ENCODE data around the gene REX1BD. TPM values are rescaled to one million over a fixed set of nuclear protein-coding genes. Genes with fewer than 3 reads are reported as not detected.

The REX1BD gene
- total and polyA plus RNA-seq, 2 of the 13 experiments (the other 11 are each of a cell fraction or from before 2014, with no cell fraction given): 7.5 to 25.4 TPM

DNA sequence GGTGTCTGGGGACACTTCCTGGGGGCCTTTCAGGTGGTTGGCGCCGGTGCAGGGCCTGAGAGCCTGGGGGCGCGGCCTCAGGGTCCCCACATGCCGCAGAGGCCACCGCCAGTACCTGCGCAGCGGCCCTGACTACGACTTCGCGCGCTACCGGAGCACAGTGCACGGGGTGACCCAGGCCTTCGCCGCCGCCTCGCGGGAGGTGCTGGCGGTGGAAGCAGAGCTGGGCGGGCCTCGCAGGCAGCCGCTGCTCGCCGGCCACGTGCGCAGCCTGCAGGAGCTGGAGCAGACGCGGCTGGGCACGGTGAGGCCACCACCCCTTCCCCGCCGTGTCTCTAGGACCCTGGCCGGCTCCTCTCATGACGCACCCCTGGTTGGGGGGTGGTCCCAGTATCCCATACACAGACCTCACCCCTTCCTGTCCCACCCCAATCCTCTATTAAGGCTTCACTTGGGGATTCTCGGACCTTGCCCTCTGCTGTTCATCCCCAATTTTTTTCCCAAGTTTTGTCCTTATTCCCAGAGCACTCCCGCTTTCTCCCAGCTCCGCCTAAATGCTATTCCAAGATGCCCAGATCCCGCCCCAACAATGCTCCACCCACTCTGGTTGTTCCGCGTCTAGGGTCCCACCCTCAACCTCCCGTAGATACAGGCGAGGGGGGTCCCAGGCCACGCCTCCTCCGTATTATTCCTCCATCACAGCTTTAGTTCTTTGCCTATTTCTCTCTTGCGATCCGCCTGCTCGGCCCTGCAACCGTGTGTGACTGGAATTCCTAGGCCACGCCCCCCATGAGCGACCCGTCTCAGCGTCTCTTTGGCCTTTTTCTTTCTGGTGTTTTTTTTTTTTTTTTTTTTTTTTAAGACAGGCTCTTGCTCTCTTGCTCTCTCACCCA is 1.0 kb downstream of the REX1BD start (continued):
- TF ChIP-seq ZNF337 (CRISPR knock-in tag; IDR thresholded peaks at IDR 0.05; ENCODE audit: borderline replicate concordance, low read depth): no peak
- TF ChIP-seq HMGA1 (CRISPR knock-in tag; conservative IDR thresholded peaks at IDR 0.05): no peak
- TF ChIP-seq, protein P1, sequence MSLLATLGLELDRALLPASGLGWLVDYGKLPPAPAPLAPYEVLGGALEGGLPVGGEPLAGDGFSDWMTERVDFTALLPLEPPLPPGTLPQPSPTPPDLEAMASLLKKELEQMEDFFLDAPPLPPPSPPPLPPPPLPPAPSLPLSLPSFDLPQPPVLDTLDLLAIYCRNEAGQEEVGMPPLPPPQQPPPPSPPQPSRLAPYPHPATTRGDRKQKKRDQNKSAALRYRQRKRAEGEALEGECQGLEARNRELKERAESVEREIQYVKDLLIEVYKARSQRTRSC (CRISPR knock-in tag; IDR thresholded peaks at IDR 0.05; ENCODE audit: low read depth): peak; percentile 89
- no peak for TF ChIP-seq ARNT (IDR thresholded peaks at IDR 0.05)
- TF ChIP-seq NR1H2 (CRISPR knock-in tag; IDR thresholded peaks at IDR 0.05; ENCODE audit: borderline replicate concordance, low read depth): peak; percentile 96
- TF ChIP-seq SMAD9 (CRISPR knock-in tag; IDR thresholded peaks at IDR 0.05): 0 out of 2 replicates have a peak, but pooled peaks have one; percentile 75
- TF ChIP-seq ATF4 (CRISPR knock-in tag; IDR thresholded peaks at IDR 0.05): no peak; a peak in 1 of 4 replicates
- TF ChIP-seq ZNF878 (CRISPR knock-in tag; IDR thresholded peaks at IDR 0.05): peak; percentile 93
- TF ChIP-seq ZBTB49 (CRISPR knock-in tag; IDR thresholded peaks at IDR 0.05; ENCODE audit: borderline replicate concordance): no peak
- peak; percentile 85; the same call in 1 of the 2 replicates for TF ChIP-seq TEF (CRISPR knock-in tag; IDR thresholded peaks at IDR 0.05)
- TF ChIP-seq, protein P2, sequence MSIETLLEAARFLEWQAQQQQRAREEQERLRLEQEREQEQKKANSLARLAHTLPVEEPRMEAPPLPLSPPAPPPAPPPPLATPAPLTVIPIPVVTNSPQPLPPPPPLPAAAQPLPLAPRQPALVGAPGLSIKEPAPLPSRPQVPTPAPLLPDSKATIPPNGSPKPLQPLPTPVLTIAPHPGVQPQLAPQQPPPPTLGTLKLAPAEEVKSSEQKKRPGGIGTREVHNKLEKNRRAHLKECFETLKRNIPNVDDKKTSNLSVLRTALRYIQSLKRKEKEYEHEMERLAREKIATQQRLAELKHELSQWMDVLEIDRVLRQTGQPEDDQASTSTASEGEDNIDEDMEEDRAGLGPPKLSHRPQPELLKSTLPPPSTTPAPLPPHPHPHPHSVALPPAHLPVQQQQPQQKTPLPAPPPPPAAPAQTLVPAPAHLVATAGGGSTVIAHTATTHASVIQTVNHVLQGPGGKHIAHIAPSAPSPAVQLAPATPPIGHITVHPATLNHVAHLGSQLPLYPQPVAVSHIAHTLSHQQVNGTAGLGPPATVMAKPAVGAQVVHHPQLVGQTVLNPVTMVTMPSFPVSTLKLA (IDR thresholded peaks at IDR 0.05): peak; percentile 46; the same call in 1 of the 2 replicates
- no peak for TF ChIP-seq SRSF1 (optimal IDR thresholded peaks at IDR 0.05; ENCODE audit: low read depth, low read length)
- TF ChIP-seq ZNF296 (CRISPR knock-in tag; conservative IDR thresholded peaks at IDR 0.05): peak; percentile 92; the same call in 1 of the 2 replicates
- TF ChIP-seq PRPF4 (IDR thresholded peaks at IDR 0.05; ENCODE audit: low read depth, low read length, poor library complexity, severe bottlenecking): no peak
- TF ChIP-seq ZNF317 (CRISPR knock-in tag; IDR thresholded peaks at IDR 0.05): peak; percentile 66; the same call in 1 of the 2 replicates
- TF ChIP-seq TBX3 (IDR thresholded peaks at IDR 0.05; ENCODE audit: borderline replicate concordance): no peak
- peak; percentile 74; the same call in 1 of the 2 replicates for TF ChIP-seq CC2D1A (CRISPR knock-in tag; IDR thresholded peaks at IDR 0.05)
- TF ChIP-seq ZNF720 (CRISPR knock-in tag; IDR thresholded peaks at IDR 0.05): no peak
- 0 out of 2 replicates have a peak, but pooled peaks have one; percentile 9 for TF ChIP-seq SKIL (CRISPR knock-in tag; IDR thresholded peaks at IDR 0.05; ENCODE audit: borderline replicate concordance)
- TF ChIP-seq TEAD3 (CRISPR knock-in tag; optimal IDR thresholded peaks at IDR 0.05; ENCODE audit: borderline replicate concordance): peak; percentile 61
